Stimulated activated CD4-positive, alpha-beta T cell treated with anti-CD3 and anti-CD28 coated beads, Interleukin-4, amount 100 ng/mL, for 48 hours (primary cell): ENCODE measurements around the gene OTUD5.
A peak's percentile ranks its signal among the peaks of the same experiment; 100 is the strongest.

Source experiments
- DNase-seq, 2 donors: peaks; one replicate each; pipeline ENCODE4 v3.0.0-alpha.2; 2020; ENCODE audit warnings: low read depth in 2 of 2

Gene OTUD5

DNA sequence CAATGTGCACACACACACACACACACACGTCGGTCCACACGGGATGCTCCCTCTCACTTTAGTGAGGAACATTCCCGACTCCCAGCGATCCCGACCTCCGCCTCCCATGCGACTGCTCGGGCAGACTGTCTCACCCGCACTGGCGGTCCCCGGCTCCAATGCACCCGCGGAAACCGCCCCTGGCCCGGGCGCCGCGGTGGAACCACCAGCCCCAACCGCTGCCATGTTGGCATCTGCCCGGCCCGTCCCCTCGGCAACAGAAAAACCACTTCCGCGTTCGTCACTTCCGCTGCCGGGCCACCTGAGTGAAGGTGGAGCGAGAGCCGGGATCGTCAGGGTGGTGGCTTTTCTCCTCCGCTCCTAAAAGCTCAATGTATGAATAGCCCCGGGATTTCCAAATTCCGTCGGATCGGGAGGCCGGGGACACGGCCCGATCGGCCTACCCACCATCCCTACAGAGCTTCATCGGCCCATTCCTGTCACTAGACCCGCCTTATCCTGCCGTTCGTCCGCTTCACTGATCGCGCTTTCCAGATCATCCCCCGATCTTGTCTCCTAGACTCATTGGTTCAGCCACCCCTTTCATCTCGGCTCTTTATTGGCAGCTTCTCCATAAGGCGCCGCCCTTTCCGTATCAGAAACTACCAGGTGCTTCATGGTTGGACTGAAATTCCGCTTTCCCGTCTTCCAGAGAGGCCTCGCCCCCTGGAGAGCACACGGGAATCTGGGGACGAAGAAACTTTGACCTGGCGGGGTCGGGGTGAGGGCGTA, 45.8 kb downstream of the OTUD5 start, which contains the start of gene SLC35A2:
Gene SLC35A2, minus strand, starts transcription at position 235 of the 771 bp plus-strand sequence. Its CDS starts 10 bp downstream, at position 225.
- DNase-seq: peak; percentile 79 to 82

DNA sequence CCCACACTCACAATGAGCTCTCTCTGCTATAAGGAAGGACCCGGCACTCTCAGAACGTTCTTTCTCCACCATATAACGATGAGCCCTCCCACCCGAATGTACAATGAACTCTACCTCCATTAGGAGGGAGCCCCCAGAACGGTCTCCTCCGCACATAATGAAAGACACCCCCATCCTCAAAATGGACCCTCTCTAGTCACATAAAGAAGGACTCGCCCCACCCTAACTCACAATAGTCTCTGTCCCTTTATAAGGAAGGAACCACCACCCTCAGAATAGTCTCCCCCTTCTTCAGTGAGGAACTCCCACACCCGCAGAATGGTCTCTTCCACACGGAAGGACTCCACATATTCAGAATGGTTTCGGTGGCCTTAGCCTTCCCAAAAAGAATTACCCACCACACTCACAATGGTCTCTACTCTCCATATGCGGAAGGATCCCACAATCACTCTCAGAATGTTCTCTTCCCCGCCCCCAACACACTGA, 46.4 kb downstream of the OTUD5 start:
- no peak for DNase-seq

DNA sequence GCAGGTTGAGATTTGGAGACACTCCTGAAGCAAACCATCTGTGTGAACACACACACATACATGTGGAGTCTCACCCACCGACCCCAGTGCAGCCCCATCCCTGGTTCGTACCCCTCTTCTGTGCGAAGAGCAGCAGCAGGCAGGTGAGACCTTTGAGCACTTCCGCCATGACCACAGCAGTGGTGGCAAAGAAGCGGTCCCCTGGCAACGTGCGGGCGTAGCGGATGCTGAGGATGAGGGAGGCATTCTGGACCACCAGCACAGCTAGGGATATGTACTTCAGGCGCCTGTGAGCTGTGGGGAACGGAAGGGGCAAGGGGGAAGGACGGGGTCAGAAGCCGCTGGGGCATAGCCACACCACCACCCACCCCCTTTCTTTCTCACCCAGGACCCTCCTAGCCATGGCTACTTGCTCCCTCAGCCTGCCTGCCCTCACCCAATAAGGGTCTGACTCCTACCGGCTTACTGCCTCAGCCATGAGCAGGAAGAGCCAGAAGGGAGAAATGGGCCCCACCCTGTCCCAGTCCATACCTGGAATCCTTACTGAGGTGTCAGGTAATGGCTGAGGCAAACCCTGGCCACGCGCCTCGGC, 47.6 kb downstream of the OTUD5 start:
- no peak for DNase-seq

DNA sequence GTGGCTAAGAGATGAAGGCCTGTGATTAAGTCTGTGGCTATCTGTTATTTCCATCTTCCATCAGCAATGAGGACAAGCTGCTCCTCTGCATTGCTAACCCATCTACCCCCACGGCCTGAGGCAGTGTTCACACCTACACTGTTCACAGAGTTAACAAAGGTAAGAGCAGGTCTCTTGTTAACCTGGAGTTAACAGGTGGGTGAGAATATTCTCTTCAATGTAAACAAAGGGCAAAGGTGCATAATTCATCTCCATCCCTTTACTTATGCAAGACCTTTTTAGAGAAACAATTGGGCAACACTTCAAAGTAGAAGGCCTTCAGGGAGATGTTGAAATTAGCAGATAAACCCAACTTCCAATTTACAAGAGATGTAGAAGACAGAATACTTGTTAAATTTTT, 48.8 kb downstream of the OTUD5 start:
- DNase-seq: no peak

DNA sequence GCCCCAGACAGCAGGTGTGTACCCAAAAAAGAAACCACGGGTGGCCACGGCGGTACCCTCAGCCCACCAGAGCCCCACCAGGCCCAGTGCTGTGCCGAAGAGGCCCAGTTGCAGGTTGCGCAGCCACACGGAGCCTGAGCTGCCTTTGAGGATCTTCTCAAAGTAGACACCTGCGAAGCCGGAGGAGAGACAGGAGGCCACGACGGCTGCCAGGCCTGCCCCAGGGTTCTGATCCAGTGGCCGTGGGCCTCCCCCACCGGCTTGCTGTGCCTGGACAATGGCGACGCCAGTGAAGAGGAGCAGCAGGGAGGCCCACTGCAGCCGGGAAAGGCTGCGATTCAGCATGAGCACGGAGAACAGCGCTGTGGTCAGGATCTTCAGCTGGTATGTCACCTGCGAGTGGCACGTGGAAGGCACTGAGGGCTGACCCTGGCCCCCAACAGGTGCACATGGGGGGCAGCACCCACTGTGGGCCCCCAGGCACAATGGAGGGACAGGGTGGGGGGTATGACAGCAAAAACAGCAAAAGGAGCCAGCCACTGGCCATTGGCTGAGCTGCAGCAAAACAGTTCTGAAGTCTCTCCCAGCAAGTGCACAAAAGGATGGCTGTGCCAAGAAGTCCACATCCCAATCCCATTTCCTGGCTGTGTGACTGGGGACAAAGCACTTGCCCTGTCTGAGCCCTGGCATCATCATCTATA, 52.2 kb downstream of the OTUD5 start:
- no peak for DNase-seq

DNA sequence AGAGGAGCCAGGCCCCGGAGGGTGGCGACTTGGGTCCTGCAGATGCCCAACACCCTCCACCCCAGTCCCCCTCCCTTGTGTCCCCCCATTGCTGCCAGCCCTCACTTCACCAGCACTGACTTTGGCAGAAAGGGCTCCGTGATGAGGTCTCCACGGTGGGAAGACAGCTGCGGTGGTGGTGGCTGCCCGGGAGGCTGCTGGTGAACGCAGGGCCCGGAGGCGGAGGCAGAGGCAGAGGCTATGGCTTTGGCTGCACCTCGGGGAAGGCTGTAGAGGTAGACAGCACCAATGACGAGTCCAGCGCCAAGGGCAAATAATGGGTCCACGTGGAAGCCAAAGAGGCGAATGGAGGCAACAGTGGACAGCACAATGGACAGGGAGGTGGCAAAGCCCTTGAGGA, 52.8 kb downstream of the OTUD5 start:
- no peak for DNase-seq

DNA sequence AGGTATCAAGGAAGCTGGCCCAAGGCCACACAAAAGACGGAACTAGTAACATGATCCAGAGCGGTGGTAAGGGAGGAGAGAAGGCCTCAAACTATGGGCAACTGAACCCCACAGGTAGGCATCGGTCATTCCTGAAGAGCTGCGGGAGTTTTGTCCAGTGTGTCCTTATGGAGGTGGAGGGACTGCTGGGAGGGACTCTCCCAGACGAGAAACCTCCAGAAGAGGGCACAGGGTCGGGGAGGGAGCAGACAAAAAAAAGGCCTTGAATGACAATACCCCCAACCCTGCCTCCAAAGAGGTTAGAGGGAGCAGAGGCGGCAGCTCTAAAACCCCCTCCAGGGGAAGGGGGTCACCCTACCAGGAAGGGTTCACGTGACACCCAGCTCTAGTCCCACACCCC, 53.2 kb downstream of the OTUD5 start:
- no peak for DNase-seq

DNA sequence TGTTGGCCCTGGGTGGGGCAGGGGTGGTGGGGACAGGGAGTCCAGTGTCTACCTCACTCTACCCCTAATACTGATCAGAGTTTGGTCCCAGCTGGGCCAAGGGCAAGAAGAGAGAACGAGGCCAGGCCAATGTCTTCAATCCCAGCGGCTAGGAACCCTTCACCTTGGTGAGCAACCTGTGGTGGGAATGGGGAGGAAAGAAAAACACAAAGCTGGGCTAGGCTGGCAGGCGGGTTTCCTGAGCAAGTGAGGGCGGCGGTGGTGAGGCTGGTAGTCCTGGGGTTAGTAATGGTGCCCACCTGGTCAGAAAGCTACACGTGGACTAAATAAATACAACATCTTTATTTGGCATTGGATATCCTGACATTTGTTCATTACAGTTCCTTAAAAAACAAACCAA, 54.1 kb downstream of the OTUD5 start:
- DNase-seq: no peak

DNA sequence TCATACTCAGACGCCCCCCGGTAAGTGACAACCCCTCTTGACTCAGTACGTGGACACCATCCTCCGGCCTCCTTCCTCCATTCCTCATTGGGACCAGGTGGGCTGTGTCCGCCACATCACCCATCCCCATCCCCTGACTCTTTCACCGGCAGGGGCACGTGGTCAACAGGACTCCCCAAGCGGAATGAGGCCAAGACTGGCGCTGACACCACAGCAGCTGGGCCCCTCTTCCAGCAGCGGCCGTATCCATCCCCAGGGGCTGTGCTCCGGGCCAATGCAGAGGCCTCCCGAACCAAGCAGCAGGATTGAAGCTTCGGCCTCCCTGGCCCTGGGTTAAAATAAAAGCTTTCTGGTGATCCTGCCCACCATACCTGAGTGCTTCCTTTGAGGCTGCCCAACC, 54.6 kb downstream of the OTUD5 start:
- DNase-seq: no peak

DNA sequence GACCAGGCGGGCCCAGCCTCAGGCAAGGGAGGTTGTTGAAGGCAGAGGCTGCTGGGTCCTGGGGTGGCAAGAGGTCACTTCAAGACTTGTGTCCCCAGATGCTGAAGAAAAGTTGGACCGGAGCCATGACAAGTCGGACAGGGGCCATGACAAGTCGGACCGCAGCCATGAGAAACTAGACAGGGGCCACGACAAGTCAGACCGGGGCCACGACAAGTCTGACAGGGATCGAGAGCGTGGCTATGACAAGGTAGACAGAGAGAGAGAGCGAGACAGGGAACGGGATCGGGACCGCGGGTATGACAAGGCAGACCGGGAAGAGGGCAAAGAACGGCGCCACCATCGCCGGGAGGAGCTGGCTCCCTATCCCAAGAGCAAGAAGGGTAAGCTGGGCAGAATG, 55.3 kb downstream of the OTUD5 start:
- no peak for DNase-seq

DNA sequence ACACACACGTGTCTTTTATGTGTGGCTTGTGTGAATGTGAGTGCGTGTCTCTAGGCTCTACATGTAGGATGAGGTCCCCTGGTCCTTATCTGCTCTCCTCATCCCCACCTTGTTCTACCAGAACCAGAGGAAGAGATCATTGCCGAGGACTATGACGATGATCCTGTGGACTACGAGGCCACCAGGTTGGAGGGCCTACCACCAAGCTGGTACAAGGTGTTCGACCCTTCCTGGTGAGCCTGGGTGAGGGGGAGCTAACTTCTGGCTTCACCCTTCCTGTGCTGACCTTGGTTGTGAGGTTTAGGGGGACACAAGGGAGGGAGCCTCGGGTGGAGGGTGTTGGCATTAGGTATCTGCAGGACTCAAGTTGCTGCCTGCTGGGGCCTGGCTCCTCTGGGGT, 56.3 kb downstream of the OTUD5 start:
- DNase-seq: no peak

DNA sequence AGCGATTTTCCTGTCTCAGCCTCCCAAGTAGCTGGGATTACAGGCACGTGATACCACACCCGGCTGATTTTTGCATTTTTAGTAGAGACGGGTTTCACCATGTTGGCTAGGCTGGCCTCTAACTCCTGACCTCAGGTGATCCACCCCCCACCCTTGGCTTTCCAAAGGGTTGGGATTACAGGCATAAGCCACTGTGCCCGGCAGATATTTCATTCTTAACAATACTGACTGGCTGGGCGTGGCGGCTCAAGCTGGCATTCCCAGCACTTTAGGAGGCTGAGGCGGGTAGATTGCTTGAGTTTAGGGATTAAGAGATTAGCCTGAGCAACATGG, 58.4 kb downstream of the OTUD5 start:
- no peak for DNase-seq

DNA sequence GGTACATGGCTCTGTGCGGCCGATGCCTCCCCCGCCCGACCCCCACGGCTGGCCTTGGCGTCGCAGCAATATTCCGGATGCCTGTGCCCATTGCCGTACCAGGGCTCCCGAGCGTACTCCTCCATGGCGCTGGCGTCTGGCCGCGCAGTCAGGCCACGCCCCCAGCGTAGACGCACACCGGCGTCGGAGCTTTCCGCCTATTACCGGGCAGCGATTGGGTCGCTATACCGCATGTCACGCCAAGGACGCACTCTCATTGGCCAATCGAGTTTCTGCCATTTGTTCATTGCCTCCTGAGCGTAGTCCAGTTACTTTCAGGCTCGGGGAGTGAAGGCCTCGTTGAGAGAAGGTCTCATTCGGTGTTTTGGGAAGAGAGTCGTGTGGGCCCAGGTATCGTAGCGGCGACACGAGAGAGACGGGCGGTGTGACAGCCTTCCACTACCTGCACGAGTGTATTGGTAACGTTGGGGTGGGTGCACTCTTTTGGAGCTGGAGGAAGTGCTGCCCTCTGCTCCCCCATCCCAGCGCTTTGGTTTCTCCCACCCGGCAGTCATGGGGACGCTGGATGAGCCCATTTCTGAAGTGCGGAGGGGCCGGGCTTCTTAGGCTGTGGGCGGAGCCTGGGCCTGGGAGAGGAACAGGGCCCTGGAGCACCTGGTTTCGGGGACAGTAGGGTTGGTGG, 59.6 kb downstream of the OTUD5 start, which contains the start of the genes PQBP1 and TIMM17B:
Gene PQBP1, plus strand, starts transcription at position 306 of the 682 bp plus-strand sequence. CDS start 580 bp downstream, outside the sequence.
Gene TIMM17B, minus strand, starts transcription at position 144 of the 682 bp plus-strand sequence. Its CDS starts 19 bp downstream, at position 125.
- peak; percentile 71 to 79 for DNase-seq

DNA sequence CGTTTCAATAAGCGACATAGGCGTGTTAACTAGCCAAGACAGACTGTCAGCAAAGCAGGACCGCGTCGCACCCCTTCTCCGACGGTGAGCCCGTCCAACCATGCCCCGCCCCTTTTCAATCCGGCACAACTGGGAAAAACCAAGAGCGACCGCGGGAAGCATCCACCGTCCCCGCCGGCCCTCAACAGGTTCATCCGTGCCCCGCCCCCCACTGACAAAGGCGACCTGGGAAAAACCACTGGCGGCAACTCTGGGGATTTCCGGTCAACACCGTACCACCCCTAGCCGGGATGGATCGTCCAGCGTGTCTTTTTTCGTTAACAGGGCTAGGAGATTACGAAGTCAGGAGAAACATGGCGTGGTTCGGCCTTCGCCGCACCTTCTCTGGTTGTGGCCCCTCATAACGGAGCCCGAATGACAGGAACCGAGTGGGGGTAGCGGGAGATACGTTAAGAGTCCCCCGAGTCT, 60.2 kb downstream of the OTUD5 start:
- DNase-seq: peak in 1 of 2 donors; percentile 62

DNA sequence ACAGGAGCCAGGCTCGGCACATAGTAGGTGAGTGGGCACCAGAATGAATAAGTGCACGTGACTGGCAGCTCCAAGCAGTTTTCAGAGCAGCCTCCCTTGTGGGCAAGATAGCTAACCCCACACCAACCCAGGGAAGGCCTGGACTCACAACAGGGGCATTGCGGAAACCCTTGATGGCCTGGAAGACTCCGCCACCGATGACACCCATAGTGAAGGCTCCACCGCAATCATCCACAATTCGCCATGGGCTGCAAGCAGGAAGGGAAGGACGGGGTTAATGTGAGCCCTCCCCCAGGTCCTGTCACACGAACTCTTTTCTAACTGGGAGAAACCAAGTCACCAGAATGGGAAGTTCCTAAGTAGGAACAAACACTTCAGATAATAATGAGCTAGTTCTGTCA, 60.8 kb downstream of the OTUD5 start:
- DNase-seq: no peak

DNA sequence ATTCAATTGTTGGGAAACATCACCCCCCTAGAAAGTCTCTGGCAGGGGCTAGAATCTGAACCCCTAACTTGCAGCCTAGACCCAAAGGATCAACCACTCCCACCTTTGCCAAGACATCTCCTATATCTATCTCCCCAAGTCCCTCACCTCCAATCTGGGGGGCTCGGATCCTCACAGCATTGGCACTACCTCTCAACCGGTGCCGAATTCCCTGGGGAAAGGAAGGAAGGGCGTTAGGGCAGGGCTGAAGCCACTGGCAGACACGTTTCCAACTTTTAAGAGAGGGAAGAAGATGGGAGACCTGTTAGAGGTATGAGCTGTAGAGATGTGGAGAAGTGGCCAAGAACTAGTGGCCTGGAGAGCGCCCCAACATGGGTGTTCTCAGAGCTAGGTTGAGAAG, 62.5 kb downstream of the OTUD5 start:
- no peak for DNase-seq

DNA sequence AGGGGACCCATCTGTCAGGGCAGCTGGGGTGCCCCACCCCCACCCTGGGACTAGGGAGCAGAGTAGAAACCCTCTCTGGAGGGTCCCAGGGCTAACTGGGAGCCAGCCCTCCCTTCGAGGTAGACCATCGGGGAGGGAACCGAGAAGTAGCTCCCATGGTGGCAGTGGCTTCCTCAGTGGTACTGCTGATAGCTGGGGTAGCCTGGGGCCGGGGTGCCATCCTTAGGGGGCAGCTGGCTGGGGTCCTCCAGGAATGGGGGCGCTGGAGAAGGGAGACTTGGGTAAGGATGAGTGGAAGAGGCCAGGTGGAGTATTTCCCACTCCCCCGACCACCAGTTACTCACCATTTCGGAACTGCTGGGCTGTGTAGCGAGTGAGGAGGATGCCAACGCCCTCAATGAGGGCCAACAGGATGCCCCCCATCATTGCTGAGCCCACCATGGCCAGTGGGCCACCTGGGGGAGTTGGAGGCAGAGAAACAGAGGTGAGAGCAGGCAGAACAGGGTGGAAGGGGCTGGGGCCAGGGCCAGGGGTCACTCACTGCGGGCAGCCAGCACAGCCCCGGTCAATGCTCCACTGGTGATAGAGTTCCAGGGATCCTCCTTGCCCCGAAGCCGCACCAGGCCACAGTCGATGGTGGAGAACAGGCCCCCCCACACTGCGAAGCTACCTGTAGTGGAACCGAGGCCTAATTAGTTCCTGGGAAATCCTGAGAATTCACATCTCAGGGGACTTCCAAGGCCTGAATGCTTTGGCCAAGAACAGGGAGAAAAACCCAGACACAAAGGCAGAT, 63.7 kb downstream of the OTUD5 start:
- DNase-seq: no peak

DNA sequence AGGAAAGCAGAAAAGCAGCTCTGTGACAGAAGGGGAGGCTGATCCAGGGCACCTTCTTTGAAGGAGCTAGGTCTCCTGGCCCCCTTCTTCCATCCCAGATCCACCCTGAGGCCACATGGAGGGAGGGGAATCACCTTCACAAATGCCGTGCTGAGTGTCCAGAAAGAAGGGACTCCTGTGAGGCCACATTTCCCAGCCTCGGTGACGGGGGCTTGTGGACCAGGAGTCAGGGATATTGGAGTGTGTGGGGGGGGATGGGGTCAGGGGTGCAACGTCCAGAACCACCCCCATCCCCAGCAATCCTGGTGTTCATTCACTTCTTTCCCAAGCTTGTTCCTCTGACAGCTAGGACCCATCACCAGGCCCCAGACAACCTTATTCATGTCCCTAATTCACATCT, 64.5 kb downstream of the OTUD5 start:
- no peak for DNase-seq

DNA sequence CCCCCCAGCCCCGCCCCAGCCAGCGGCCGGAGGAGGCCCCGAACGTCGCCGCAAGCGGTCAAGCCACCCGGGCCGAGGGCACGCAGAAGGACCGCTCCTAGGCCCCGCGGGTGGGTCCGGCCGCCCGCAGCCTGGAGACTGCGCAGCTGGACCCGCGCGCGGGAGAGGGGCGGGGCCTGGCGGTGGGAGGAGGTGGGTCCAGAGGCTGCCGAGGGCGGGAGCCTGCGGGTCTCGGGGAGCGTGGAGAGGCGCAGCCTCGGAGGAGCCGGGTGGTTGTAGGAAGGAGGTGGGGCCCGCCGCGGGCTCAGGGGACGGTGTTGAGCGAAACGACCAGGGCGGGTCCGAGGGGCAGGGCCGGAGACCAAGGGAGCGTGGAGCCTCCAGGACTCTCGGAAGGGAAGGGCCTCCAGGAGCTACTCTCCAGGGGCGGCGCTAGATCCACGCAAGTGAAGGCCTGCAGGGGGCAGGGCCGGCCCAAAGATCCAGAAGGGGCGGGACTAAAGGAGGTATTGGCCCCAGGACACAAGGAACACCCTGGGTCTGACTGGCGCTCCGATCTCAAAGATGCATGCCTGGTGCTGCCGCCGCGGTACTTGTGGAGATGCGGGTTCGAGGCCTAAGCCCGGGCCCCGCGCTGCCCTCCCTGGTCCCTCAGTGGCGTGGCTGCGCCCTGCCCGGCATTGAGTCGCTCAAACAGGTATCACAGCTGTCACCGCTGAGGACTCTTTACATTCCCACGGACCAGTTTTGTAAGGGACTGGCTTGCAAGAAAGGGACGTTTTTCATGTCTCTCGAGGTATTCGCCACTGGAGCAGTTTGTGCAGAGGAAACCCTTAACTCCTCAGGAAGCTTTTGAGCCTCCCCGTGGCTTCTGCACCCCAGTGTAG, 65.8 kb downstream of the OTUD5 start:
- peak; percentile 52 to 70 for DNase-seq

DNA sequence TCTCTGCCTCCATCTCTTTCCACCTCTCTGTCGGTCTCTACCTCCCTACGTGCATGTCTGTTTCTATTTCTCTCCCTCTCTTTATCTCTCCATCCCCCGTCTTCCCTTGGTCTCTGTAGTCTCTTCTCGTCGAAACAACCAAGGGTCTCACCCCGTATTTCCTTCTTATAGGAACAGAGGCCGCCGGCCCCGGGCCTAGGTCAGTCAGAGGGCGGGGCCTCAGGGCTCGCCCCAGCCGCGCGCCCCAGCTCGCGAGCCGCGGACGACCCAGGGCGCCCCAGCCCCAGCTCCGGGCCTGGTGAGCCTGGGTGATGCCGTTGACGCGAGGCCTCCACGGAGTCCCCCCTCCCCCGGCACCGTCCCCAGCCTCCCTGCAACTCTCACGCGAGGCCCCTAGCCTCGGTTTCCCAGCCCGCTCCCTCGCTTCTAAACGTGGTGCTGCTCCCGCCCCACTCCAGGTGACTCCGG, 66.4 kb downstream of the OTUD5 start:
- DNase-seq: no peak
